ENCODE measurements around the gene OR11A1.

OR11A1 gene

GRCh38 chr6:29424168-29424567 lies 32.7 kb downstream of the OR11A1 start:
- DNase-seq (ENCODE audit: low spot score) = no peak
- TF ChIP-seq CTCF (IDR thresholded peaks at IDR 0.05; ENCODE audit: borderline replicate concordance, control extremely low read depth, extremely low read depth, insufficient read depth, missing control alignments) = no peak
- in situ Hi-C loops (cut with MboI; ENCODE audit: low sequenced_read_pairs, unreplicated experiment) = no loop called here

GRCh38 chr6:29419516-29419915 lies 37.4 kb downstream of the OR11A1 start:
- in situ Hi-C loops (cut with MboI; ENCODE audit: low sequenced_read_pairs, unreplicated experiment) = no loop called here
- TF ChIP-seq CTCF (IDR thresholded peaks at IDR 0.05; ENCODE audit: borderline replicate concordance, control extremely low read depth, extremely low read depth, insufficient read depth, missing control alignments) = no peak
- DNase-seq (ENCODE audit: low spot score) = no peak

GRCh38 chr6:29414588-29414987 lies 42.3 kb downstream of the OR11A1 start, which contains the start of gene OR12D1:
TSS of gene OR12D1 (plus strand) at chr6:29414928.
- in situ Hi-C loops (cut with MboI; ENCODE audit: low sequenced_read_pairs, unreplicated experiment) = no loop called here
- DNase-seq (ENCODE audit: low spot score) = no peak
- no peak for TF ChIP-seq CTCF (IDR thresholded peaks at IDR 0.05; ENCODE audit: borderline replicate concordance, control extremely low read depth, extremely low read depth, insufficient read depth, missing control alignments)

- in situ Hi-C loops (cut with MboI; ENCODE audit: low sequenced_read_pairs, unreplicated experiment) = no loop called here
- no peak for TF ChIP-seq CTCF (IDR thresholded peaks at IDR 0.05; ENCODE audit: borderline replicate concordance, control extremely low read depth, extremely low read depth, insufficient read depth, missing control alignments)
- no peak for DNase-seq (ENCODE audit: low spot score)
Observed at GRCh38 chr6:29403801-29404200, 53.1 kb downstream of the OR11A1 start.

GRCh38 chr6:29399525-29399924 lies 57.3 kb downstream of the OR11A1 start:
- DNase-seq (ENCODE audit: low spot score) = no peak
- in situ Hi-C loops (cut with MboI; ENCODE audit: low sequenced_read_pairs, unreplicated experiment) = no loop called here

GRCh38 chr6:29395331-29395730 lies 61.5 kb downstream of the OR11A1 start, which contains the start of gene OR12D2:
TSS of gene OR12D2 (plus strand) at chr6:29395631. CDS start at chr6:29396700, 1,069 bp downstream.
- TF ChIP-seq CTCF (IDR thresholded peaks at IDR 0.05; ENCODE audit: borderline replicate concordance, control extremely low read depth, extremely low read depth, insufficient read depth, missing control alignments) = no peak
- DNase-seq (ENCODE audit: low spot score) = no peak
- in situ Hi-C loops (cut with MboI; ENCODE audit: low sequenced_read_pairs, unreplicated experiment) = no loop called here

More at GRCh38 chr6:29399525-29399924, 57.3 kb downstream of the OR11A1 start:
- TF ChIP-seq CTCF (IDR thresholded peaks at IDR 0.05; ENCODE audit: borderline replicate concordance, control extremely low read depth, extremely low read depth, insufficient read depth, missing control alignments) = no peak

GRCh38 chr6:29388533-29388932 lies 68.3 kb downstream of the OR11A1 start:
- in situ Hi-C loops (cut with MboI; ENCODE audit: low sequenced_read_pairs, unreplicated experiment) = no loop called here

More at GRCh38 chr6:29388533-29388932, 68.3 kb downstream of the OR11A1 start:
- no peak for DNase-seq (ENCODE audit: low spot score)
- no peak for TF ChIP-seq CTCF (IDR thresholded peaks at IDR 0.05; ENCODE audit: borderline replicate concordance, control extremely low read depth, extremely low read depth, insufficient read depth, missing control alignments)

Measured in GM13976 (cell line).